ENCODE data around the gene HRH1. TPM values are rescaled to one million over a fixed set of nuclear protein-coding genes. Genes with fewer than 3 reads are reported as not detected.

The HRH1 gene
- total and polyA plus RNA-seq, 10 of the 15 experiments (the other 5 are each of a cell fraction or from before 2014, with no cell fraction given): not detected

DNA sequence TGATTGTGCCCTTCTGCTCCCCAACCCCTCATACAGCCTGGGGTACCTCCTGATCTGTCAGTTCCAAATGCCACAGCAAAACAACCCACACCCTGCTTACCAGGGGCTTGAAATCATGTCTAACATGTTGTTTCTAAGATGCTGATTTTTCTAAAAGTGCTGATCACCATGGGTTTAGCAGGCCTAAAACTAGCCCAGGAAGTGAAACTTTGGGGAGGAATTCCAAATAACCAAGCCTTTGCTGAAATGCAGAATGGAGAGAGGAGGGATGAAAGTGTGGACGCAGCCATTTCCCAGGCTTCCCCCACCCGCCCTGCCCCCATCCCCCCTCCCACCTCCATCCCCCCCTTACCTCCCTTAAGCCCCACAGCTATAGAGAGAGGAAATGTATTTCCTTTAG lies 2.0 kb upstream of the HRH1 start:
- in situ Hi-C loops (cut with MboI): no loop called here
- WGBS (ENCODE audit: insufficient coverage, insufficient replicate concordance, low lambda C conversion rate, missing lambda C conversion rate): 19% methylated on average over 2 of the region's 2 CpGs
- no peaks in the 10 kb centered on the region for H3K9me3 ChIP-seq (replicated peaks; ENCODE audit: control insufficient read depth, insufficient read depth, low read length)

More for the DNA sequence above, 2.0 kb upstream of the HRH1 start:
- Histone ChIP-seq H2AFZ (ENCODE audit: control insufficient read depth, low read depth, low read length) (no peak overlapping the region), H3K27me3 (replicated peaks in 1 of 2; ENCODE audit: control insufficient read depth in 2 of 2, insufficient read depth in 2 of 2, low read length in 1 of 2) (peaks cover 2 to 13% of the 10 kb centered on the region in 2 experiments), H3K36me3 (ENCODE audit: control insufficient read depth in 2 of 2, insufficient read depth in 2 of 2, low read length in 1 of 2) (no peaks in the 10 kb centered on the region), H3K4me3 (no peak overlapping the region), H3K4me2 (ENCODE audit: control insufficient read depth, insufficient read depth) (no peak overlapping the region), H3K79me2 (ENCODE audit: control insufficient read depth, insufficient read depth, low read length) (no peaks in the 10 kb centered on the region), H3K4me1 (ENCODE audit: control insufficient read depth, insufficient read depth, low read length) (no peaks in the 10 kb centered on the region), H4K20me1 (ENCODE audit: control insufficient read depth, insufficient read depth) (no peaks in the 10 kb centered on the region; the same call in 1 of the 2 replicates), H3K9ac (ENCODE audit: control insufficient read depth, insufficient read depth, low read length) (no peak overlapping the region), H3K27ac (ENCODE audit: control insufficient read depth, insufficient read depth) (no peak overlapping the region)
- intact Hi-C loops (cut with micrococcal nuclease; ENCODE audit: unreplicated experiment): no loop called here
- no peak for FAIRE-seq
- ATAC-seq: no peak
- DNase-seq (ENCODE audit: low read depth, low spot score): no peak
- ChIA-PET RAD21 (ENCODE audit: unreplicated experiment) (no interaction called here), CTCF (no interaction called here), SMC1A (ENCODE audit: uncharacterized antibody, unreplicated experiment) (no interaction called here), POLR2A (no interaction called here)
- BruUV-seq (replicated peaks): no TSS peak
- TF ChIP-seq, protein P1, sequence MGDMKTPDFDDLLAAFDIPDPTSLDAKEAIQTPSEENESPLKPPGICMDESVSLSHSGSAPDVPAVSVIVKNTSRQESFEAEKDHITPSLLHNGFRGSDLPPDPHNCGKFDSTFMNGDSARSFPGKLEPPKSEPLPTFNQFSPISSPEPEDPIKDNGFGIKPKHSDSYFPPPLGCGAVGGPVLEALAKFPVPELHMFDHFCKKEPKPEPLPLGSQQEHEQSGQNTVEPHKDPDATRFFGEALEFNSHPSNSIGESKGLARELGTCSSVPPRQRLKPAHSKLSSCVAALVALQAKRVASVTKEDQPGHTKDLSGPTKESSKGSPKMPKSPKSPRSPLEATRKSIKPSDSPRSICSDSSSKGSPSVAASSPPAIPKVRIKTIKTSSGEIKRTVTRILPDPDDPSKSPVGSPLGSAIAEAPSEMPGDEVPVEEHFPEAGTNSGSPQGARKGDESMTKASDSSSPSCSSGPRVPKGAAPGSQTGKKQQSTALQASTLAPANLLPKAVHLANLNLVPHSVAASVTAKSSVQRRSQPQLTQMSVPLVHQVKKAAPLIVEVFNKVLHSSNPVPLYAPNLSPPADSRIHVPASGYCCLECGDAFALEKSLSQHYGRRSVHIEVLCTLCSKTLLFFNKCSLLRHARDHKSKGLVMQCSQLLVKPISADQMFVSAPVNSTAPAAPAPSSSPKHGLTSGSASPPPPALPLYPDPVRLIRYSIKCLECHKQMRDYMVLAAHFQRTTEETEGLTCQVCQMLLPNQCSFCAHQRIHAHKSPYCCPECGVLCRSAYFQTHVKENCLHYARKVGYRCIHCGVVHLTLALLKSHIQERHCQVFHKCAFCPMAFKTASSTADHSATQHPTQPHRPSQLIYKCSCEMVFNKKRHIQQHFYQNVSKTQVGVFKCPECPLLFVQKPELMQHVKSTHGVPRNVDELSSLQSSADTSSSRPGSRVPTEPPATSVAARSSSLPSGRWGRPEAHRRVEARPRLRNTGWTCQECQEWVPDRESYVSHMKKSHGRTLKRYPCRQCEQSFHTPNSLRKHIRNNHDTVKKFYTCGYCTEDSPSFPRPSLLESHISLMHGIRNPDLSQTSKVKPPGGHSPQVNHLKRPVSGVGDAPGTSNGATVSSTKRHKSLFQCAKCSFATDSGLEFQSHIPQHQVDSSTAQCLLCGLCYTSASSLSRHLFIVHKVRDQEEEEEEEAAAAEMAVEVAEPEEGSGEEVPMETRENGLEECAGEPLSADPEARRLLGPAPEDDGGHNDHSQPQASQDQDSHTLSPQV (IDR thresholded peaks at IDR 0.05): no peak
- TF ChIP-seq SPI1 (IDR thresholded peaks at IDR 0.05; ENCODE audit: borderline replicate concordance, insufficient read depth, low read depth, low read length) (no peak), STAT3 (IDR thresholded peaks at IDR 0.05; ENCODE audit: low read depth, low read length) (no peak), ASH2L (IDR thresholded peaks at IDR 0.05; ENCODE audit: borderline replicate concordance, low read depth) (no peak), RBBP5 (conservative IDR thresholded peaks at IDR 0.05) (no peak), SMARCA5 (IDR thresholded peaks at IDR 0.05) (no peak), SUZ12 (IDR thresholded peaks at IDR 0.05; ENCODE audit: unreplicated experiment) (no peak), ZNF24 (IDR thresholded peaks at IDR 0.05) (no peak)
- TF ChIP-seq, protein P2, sequence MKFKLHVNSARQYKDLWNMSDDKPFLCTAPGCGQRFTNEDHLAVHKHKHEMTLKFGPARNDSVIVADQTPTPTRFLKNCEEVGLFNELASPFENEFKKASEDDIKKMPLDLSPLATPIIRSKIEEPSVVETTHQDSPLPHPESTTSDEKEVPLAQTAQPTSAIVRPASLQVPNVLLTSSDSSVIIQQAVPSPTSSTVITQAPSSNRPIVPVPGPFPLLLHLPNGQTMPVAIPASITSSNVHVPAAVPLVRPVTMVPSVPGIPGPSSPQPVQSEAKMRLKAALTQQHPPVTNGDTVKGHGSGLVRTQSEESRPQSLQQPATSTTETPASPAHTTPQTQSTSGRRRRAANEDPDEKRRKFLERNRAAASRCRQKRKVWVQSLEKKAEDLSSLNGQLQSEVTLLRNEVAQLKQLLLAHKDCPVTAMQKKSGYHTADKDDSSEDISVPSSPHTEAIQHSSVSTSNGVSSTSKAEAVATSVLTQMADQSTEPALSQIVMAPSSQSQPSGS (IDR thresholded peaks at IDR 0.05; ENCODE audit: low read length): no peak
